ENCODE data around the gene IL31RA. TPM values are rescaled to one million over a fixed set of nuclear protein-coding genes. Genes with fewer than 3 reads are reported as not detected.

IL31RA gene
- polyA plus RNA-seq, 2 of the 4 experiments (the other 2 are of a cell fraction), result 0.94 to 2.0 TPM

DNA sequence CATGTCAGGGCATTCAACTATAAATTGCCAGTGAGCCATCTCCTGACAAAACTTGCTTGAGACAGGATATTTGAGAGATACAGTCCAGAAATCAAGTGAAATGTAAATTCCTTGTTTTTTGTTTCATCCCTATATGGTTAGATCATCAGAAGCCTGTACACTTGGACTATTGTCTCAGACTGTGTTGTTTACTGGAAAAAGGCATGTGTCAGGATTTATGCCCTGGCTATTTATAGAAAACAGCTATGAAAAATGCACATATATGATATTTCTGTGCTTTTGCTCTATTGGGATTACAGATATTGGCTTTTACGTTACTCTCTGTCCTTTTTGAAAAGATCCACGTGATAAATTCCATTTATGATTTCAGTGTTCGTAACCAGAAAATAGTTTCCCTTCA lies 44.2 kb downstream of the IL31RA start (continued):
- TF ChIP-seq, protein P1, sequence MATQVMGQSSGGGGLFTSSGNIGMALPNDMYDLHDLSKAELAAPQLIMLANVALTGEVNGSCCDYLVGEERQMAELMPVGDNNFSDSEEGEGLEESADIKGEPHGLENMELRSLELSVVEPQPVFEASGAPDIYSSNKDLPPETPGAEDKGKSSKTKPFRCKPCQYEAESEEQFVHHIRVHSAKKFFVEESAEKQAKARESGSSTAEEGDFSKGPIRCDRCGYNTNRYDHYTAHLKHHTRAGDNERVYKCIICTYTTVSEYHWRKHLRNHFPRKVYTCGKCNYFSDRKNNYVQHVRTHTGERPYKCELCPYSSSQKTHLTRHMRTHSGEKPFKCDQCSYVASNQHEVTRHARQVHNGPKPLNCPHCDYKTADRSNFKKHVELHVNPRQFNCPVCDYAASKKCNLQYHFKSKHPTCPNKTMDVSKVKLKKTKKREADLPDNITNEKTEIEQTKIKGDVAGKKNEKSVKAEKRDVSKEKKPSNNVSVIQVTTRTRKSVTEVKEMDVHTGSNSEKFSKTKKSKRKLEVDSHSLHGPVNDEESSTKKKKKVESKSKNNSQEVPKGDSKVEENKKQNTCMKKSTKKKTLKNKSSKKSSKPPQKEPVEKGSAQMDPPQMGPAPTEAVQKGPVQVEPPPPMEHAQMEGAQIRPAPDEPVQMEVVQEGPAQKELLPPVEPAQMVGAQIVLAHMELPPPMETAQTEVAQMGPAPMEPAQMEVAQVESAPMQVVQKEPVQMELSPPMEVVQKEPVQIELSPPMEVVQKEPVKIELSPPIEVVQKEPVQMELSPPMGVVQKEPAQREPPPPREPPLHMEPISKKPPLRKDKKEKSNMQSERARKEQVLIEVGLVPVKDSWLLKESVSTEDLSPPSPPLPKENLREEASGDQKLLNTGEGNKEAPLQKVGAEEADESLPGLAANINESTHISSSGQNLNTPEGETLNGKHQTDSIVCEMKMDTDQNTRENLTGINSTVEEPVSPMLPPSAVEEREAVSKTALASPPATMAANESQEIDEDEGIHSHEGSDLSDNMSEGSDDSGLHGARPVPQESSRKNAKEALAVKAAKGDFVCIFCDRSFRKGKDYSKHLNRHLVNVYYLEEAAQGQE (IDR thresholded peaks at IDR 0.05), result no peak
- no peak for TF ChIP-seq RCOR1 (IDR thresholded peaks at IDR 0.05; ENCODE audit: low read depth, low read length)
- TF ChIP-seq TP53 (CRISPR knock-in tag; IDR thresholded peaks at IDR 0.05), result no peak
- no peak for TF ChIP-seq JUNB (IDR thresholded peaks at IDR 0.05)
- TF ChIP-seq, protein P2, sequence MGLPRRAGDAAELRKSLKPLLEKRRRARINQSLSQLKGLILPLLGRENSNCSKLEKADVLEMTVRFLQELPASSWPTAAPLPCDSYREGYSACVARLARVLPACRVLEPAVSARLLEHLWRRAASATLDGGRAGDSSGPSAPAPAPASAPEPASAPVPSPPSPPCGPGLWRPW (IDR thresholded peaks at IDR 0.05), result no peak
- TF ChIP-seq MAZ (IDR thresholded peaks at IDR 0.05; ENCODE audit: borderline replicate concordance, low read depth, low read length), result no peak
- TF ChIP-seq, protein P3, sequence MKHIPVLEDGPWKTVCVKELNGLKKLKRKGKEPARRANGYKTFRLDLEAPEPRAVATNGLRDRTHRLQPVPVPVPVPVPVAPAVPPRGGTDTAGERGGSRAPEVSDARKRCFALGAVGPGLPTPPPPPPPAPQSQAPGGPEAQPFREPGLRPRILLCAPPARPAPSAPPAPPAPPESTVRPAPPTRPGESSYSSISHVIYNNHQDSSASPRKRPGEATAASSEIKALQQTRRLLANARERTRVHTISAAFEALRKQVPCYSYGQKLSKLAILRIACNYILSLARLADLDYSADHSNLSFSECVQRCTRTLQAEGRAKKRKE (CRISPR knock-in tag; IDR thresholded peaks at IDR 0.05; ENCODE audit: low read depth), result no peak
- no peak for TF ChIP-seq HOXA7 (CRISPR knock-in tag; IDR thresholded peaks at IDR 0.05)
- TF ChIP-seq PHF8 (IDR thresholded peaks at IDR 0.05; ENCODE audit: borderline replicate concordance, low read depth), result no peak

DNA sequence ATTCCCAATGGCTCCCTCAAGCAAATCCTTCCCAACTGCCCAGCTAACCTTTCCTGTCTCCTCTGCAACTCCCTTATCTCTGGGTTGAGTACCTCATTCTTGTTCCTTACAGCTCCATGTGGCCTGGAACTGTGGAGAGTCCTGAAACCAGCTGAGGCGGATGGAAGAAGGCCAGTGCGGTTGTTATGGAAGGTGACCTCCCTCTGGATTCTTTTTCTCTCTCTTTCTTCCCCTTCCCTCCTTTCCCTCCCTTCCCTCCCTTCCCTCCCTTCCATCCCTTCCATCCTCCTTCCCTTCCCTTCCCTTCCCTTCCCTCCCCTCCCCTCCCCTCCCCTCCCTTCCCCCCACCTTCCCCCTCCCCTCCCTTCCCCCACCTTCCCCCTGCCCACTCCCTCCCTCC lies 45.1 kb downstream of the IL31RA start:
- ChIA-PET CTCF (no interaction called here), POLR2A (no interaction called here)
- Histone ChIP-seq H3K4me3 (no peak overlapping the region), H3K9me3 (no peaks in the 10 kb centered on the region), H3K4me1 (peaks cover 11% of the 10 kb centered on the region), H3K4me2 (no peak overlapping the region), H3K27ac (0 out of 6 replicates have a peak overlapping the region, but pooled peaks of 1 of the 2 experiments have one; percentile 23)
- ATAC-seq (no peak), FAIRE-seq (no peak), DNase-seq (ENCODE audit: low read depth in 1 of 2, low spot score in 1 of 2) (no peak)
- 96% methylated on average over 2 of the region's 2 CpGs for WGBS (ENCODE audit: missing lambda C conversion rate)
- TF ChIP-seq GATA3 (IDR thresholded peaks at IDR 0.05; ENCODE audit: borderline replicate concordance) (no peak), EHF (CRISPR knock-in tag; IDR thresholded peaks at IDR 0.05) (no peak), NFE2L2 (conservative IDR thresholded peaks at IDR 0.05; ENCODE audit: low read length) (no peak), HOXB5 (CRISPR knock-in tag; IDR thresholded peaks at IDR 0.05) (no peak), CEBPB (IDR thresholded peaks at IDR 0.05) (no peak), ZNF302 (CRISPR knock-in tag; IDR thresholded peaks at IDR 0.05) (no peak), FOXS1 (CRISPR knock-in tag; IDR thresholded peaks at IDR 0.05) (no peak), ZFP36 (IDR thresholded peaks at IDR 0.05; ENCODE audit: borderline replicate concordance, partially characterized antibody) (no peak)

DNA sequence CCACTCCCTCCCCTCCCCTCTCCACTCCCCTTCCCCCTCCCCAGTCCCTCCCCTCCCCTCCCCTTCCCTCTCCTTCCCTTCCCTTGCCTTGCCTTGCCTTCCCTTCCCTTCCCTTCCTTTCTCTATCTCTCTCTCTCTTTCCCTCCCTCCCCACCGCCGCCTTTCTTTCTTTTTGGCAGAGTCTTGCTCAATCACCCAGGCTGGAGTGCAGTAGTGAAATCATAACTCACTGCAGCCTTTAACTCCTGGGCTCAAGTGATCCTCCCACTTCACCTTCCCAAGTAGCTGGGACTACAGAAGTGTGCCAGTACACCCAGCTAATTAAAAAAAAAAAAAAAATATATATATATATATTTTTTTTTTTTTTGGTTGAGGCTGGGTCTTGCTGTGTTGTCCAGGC lies 45.5 kb downstream of the IL31RA start:
- Histone ChIP-seq H3K4me3 (no peak overlapping the region), H3K4me2 (no peak overlapping the region), H3K27ac (no peak overlapping the region), H3K9me3 (no peaks in the 10 kb centered on the region), H3K4me1 (peaks cover 11% of the 10 kb centered on the region)
- DNase-seq (ENCODE audit: low read depth in 1 of 2, low spot score in 1 of 2) (no peak), ATAC-seq (no peak), FAIRE-seq (no peak)
- CTCF ChIA-PET, result interaction anchor here (1.4 kb wide), 1 partner anchor 24 kb away, joined by 5 read pairs; no protein-coding TSS in a partner anchor
- no peak for TF ChIP-seq POLR2AphosphoS2 (conservative IDR thresholded peaks at IDR 0.05; ENCODE audit: low read length)
- POLR2A ChIA-PET, result no interaction called here
- WGBS (ENCODE audit: missing lambda C conversion rate), result 78% methylated on average over 2 of the region's 2 CpGs

Data from A549 (cell line).